Panc1 (cell line): ENCODE data around the gene FOXF2. TPM values are rescaled to one million over a fixed set of nuclear protein-coding genes. Genes with fewer than 3 reads are reported as not detected.

Experiments used
- ATAC-seq: fragments of 200-7000 bp; cut with Tn5 transposase; 2 replicates; pipeline ENCODE4 v1.9.1; 2020; ENCODE audit warnings: mild to moderate bottlenecking, moderate library complexity
- BruUV-seq: library from RNA; stranded (reverse); fragments of 400-500 nt; replicated peaks from 2 replicates; lab custom pipeline; 2021; lab: Mats Ljungman, UMichigan
- CTCF ChIA-PET: fragments of 300-600 bp; sonication (Branson Sonifier 250); formaldehyde crosslinking; loops from one replicate; lab custom pipeline; 2022; ENCODE audit warnings: antibody characterized with exemption; lab: Charles Lee
- POLR2A ChIA-PET: fragments of 300-600 bp; sonication (Branson Sonifier 250); formaldehyde crosslinking; loops from one replicate; lab custom pipeline; 2022; ENCODE audit warnings: antibody characterized with exemption; lab: Charles Lee
- DNase-seq: peaks from one replicate; pipeline ENCODE4 v3.0.0-alpha.2; 2010; ENCODE audit warnings: low read depth, low spot score
- H3K27ac ChIP-seq: 2 replicates; pipeline ENCODE4 v1.5.1; 2011; ENCODE audit warnings: mild to moderate bottlenecking, low read length, inconsistent platforms
- H3K27me3 ChIP-seq: fragments of 200-500 bp; sonication (Bioruptor generic); 2 replicates; pipeline ENCODE4 v1.6.0; 2014; ENCODE audit warnings: low read length, inconsistent platforms; ENCODE audit not compliant: control insufficient read depth, insufficient read depth
- H3K36me3 ChIP-seq: fragments of 200-500 bp; sonication (Bioruptor generic); 2 replicates; pipeline ENCODE4 v1.5.1; 2014; ENCODE audit warnings: inconsistent platforms, mild to moderate bottlenecking, low read length, moderate library complexity; ENCODE audit not compliant: control insufficient read depth, insufficient read depth
- H3K4me1 ChIP-seq: 2 replicates; pipeline ENCODE4 v1.5.1; 2011; ENCODE audit warnings: inconsistent platforms, mild to moderate bottlenecking, low read length, moderate library complexity; ENCODE audit not compliant: control insufficient read depth, insufficient read depth
- H3K4me3 ChIP-seq, 2 experiments: 2 replicates each; pipeline ENCODE4 v1.5.1; 2011 to 2012; ENCODE audit warnings: low read depth in 2 of 2, low read length in 2 of 2, mild to moderate bottlenecking in 2 of 2, inconsistent platforms in 1 of 2, moderate library complexity in 1 of 2
- H3K9me3 ChIP-seq: fragments of 200-500 bp; sonication (Bioruptor generic); 2 replicates; pipeline ENCODE4 v1.5.1; 2014; ENCODE audit warnings: low read depth, mild to moderate bottlenecking, inconsistent platforms, low read length, moderate library complexity; ENCODE audit not compliant: control insufficient read depth, insufficient read depth
- POLR2AphosphoS5 ChIP-seq: IDR thresholded peaks from 2 replicates; pipeline ENCODE4 v1.6.1; 2012; ENCODE audit warnings: mild to moderate bottlenecking, low read depth, low read length, moderate library complexity
- SIN3A ChIP-seq: IDR thresholded peaks from 2 replicates; pipeline ENCODE4 v1.6.1; 2012; ENCODE audit warnings: low read depth, mild to moderate bottlenecking, low read length, moderate library complexity, borderline replicate concordance; ENCODE audit not compliant: insufficient read depth
- TCF7L2 ChIP-seq: IDR thresholded peaks from 2 replicates; pipeline ENCODE4 v1.6.1; 2011; ENCODE audit warnings: mild to moderate bottlenecking, low read depth, low read length, inconsistent platforms
- in situ Hi-C: cut with HindIII; loops from 2 replicates; pipeline ENCODE4 v1.10.0; 2016; ENCODE audit warnings: low sequenced_read_pairs, low pct_unique_long_range_greater_than_20kb
- intact Hi-C: fragments of 100-400 bp; cut with micrococcal nuclease; formaldehyde crosslinking; loops from one replicate; pipeline ENCODE4 v1.10.0; 2022; ENCODE audit not compliant: unreplicated experiment
- total RNA-seq: library from RNA; stranded (reverse); gene quantifications from one replicate; pipeline ENCODE4 v1.2.1, GENCODE V29; 2021; ENCODE audit not compliant: unreplicated experiment
- TF ChIP-seq, protein P1 (sequence below), 2 experiments: IDR thresholded peaks; 2 replicates each; pipeline ENCODE4 v1.6.1; 2011 to 2012; ENCODE audit warnings: low read depth in 2 of 2, control low read depth in 1 of 2, low read length in 1 of 2, mild to moderate bottlenecking in 1 of 2, moderate library complexity in 1 of 2; ENCODE audit not compliant: insufficient read depth in 1 of 2
- TF ChIP-seq, protein P2 (sequence below): fragments of 450-650 bp; IDR thresholded peaks from 2 replicates; pipeline ENCODE4 v1.5.1; 2017; ENCODE audit warnings: mild to moderate bottlenecking

FOXF2 gene
- total RNA-seq, 1 experiment from 2014 or later, result 12.7 TPM

DNA sequence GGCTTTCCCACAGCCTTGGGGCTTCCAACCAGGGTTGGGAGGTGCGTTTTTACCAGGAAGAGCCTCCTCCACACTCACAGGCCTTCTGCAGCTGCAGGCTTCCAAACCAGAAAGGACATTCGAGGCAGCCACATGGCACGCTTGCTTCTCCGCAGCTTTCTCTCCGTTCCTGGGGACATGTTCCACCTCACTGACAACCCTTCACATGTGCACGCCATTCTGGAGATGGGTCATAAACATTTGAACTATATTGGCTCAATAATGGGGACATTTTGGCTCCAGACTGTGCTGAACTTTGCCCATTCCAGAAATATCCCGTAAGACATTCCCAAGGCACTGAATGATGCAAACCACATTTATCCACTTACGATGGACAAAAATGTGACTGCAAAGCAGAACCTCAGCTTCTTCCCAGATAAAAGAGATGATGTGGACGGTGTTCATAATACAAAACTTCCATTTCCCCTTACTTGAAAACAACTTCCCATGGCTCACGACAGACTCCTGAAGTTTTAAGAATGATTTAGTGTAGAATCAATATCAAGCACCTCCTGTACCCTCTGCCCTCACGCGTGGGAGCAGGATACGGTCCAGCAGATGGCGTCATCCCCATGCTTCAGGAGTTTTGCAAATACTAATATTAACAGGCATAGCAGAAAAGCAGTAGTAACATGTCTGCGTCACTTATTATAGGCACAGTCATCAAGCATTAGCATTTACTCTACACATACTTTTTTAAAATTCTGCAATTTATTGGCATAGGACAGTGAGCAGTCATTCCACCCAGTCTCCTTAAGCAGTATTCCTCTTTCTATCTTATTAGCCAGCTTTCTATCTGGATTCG, 25.4 kb upstream of the FOXF2 start:
- no peak for DNase-seq
- no peaks in the 10 kb centered on the region for H3K4me1 ChIP-seq
- no peak overlapping the region for H3K27ac ChIP-seq
- no peaks in the 10 kb centered on the region for H3K9me3 ChIP-seq
- ATAC-seq, result peak; percentile 66; the same call in 1 of the 2 replicates
- H3K27me3 ChIP-seq, result no peaks in the 10 kb centered on the region
- CTCF ChIA-PET, result interaction anchor here (1.0 kb wide), 1 partner anchor 17 kb away, joined by 4 read pairs; no protein-coding TSS in a partner anchor
- TF ChIP-seq POLR2AphosphoS5 (no peak), TCF7L2 (no peak), SIN3A (no peak)
- TF ChIP-seq, protein P1, sequence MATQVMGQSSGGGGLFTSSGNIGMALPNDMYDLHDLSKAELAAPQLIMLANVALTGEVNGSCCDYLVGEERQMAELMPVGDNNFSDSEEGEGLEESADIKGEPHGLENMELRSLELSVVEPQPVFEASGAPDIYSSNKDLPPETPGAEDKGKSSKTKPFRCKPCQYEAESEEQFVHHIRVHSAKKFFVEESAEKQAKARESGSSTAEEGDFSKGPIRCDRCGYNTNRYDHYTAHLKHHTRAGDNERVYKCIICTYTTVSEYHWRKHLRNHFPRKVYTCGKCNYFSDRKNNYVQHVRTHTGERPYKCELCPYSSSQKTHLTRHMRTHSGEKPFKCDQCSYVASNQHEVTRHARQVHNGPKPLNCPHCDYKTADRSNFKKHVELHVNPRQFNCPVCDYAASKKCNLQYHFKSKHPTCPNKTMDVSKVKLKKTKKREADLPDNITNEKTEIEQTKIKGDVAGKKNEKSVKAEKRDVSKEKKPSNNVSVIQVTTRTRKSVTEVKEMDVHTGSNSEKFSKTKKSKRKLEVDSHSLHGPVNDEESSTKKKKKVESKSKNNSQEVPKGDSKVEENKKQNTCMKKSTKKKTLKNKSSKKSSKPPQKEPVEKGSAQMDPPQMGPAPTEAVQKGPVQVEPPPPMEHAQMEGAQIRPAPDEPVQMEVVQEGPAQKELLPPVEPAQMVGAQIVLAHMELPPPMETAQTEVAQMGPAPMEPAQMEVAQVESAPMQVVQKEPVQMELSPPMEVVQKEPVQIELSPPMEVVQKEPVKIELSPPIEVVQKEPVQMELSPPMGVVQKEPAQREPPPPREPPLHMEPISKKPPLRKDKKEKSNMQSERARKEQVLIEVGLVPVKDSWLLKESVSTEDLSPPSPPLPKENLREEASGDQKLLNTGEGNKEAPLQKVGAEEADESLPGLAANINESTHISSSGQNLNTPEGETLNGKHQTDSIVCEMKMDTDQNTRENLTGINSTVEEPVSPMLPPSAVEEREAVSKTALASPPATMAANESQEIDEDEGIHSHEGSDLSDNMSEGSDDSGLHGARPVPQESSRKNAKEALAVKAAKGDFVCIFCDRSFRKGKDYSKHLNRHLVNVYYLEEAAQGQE (IDR thresholded peaks at IDR 0.05; ENCODE audit: insufficient read depth in 1 of 2, low read depth in 2 of 2, low read length in 1 of 2), result no peak
- TF ChIP-seq, protein P2, sequence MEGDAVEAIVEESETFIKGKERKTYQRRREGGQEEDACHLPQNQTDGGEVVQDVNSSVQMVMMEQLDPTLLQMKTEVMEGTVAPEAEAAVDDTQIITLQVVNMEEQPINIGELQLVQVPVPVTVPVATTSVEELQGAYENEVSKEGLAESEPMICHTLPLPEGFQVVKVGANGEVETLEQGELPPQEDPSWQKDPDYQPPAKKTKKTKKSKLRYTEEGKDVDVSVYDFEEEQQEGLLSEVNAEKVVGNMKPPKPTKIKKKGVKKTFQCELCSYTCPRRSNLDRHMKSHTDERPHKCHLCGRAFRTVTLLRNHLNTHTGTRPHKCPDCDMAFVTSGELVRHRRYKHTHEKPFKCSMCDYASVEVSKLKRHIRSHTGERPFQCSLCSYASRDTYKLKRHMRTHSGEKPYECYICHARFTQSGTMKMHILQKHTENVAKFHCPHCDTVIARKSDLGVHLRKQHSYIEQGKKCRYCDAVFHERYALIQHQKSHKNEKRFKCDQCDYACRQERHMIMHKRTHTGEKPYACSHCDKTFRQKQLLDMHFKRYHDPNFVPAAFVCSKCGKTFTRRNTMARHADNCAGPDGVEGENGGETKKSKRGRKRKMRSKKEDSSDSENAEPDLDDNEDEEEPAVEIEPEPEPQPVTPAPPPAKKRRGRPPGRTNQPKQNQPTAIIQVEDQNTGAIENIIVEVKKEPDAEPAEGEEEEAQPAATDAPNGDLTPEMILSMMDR, result peak; percentile 72
- intact Hi-C loops, result no loop called here
- BruUV-seq, result no TSS peak
- H3K36me3 ChIP-seq, result no peaks in the 10 kb centered on the region
- in situ Hi-C loops, result no loop called here
- POLR2A ChIA-PET, result no interaction called here
- H3K4me3 ChIP-seq, result no peak overlapping the region

DNA sequence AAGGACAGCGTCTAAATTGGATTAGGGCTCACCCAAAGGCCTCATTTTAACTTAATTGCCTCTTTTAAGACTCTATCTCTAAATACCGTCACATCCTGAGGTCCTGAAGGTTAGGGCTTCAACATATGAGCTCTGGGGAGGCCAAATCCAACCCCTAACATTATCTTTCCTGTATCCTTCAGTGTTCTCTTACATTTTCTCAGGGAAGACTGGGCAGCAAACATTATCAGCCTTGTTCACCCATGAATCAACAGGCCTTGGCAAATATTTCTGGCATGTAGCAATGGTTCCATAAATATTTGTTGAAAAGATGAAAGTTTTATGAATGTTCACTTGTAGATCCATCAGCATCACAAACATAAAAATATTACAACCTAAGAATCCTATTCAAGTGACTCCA, 24.6 kb upstream of the FOXF2 start:
- no peaks in the 10 kb centered on the region for H3K36me3 ChIP-seq
- BruUV-seq, result no TSS peak
- H3K27ac ChIP-seq, result no peak overlapping the region; the same call in 1 of the 2 replicates
- POLR2A ChIA-PET, result no interaction called here
- H3K4me3 ChIP-seq, result no peak overlapping the region
- no peaks in the 10 kb centered on the region for H3K9me3 ChIP-seq
- DNase-seq (no peak), ATAC-seq (no peak)
- in situ Hi-C loops (no loop called here), intact Hi-C loops (no loop called here)
- CTCF ChIA-PET, result interaction anchor here (1.0 kb wide), 1 partner anchor 16 kb away, joined by 4 read pairs; no protein-coding TSS in a partner anchor
- H3K4me1 ChIP-seq, result no peaks in the 10 kb centered on the region
- TF ChIP-seq, protein P2, result no peak
- TF ChIP-seq POLR2AphosphoS5, result no peak
- H3K27me3 ChIP-seq, result no peaks in the 10 kb centered on the region
